NCI-H748 (cell line): ENCODE measurements around the gene PAPPA.

ENCODE experiments used
- DNase-seq: peaks from one replicate; lab custom pipeline; 2025; ENCODE audit not compliant: unreplicated experiment; lab: John Stamatoyannopoulos, UW

Gene PAPPA

DNA sequence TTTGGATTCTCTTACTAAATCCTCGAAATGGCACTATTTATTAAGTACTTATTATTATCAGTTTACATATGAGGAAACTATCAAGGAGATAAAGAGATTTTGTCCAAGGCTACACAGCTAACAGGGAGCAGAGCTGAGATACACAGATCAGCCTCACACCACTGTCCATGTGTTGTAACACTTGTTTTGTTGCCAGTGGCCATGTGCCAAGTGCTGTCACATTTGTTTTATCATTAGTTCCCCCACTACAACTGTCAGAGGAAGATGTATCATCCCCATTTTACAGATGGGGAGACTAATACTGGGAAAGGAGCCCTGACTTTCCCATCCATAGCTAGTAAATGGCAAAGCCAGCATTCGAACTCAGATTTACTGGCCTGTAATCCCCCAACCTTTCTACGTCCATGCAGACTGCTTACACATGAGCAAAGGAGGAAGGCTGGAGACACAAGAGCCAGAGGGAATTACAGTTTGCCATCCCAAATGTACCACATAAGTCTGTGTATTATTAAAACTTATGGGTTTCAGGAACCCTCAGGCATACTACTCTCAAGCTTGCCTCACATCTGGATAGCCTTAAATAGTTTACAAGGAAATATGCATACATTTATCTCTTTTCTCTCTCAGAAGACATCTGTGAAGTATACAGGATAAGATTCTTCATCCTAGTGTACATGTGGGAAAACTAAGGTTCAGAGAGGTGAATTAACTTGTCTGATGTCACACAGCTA, 25.1 kb downstream of the PAPPA start:
- no peak for DNase-seq

DNA sequence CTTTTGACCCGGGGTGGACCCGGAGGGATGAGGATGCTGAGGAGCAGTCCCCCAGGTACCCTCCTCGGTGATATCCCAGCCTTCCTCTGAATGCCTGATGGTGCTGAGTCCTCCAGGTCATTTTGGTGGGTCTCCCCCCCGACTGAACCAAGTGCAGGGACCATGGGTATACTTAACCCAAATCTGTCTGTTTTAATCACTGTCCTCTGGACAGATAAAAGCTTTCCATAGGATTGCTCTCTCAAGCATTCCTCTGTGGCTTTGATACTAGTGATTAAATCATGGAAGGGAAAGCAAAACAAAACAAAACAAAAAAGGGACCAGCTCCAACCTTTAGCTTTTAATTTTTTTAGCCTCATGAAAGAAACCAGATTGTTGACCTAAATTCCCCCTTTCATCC, 26.0 kb downstream of the PAPPA start:
- DNase-seq = no peak

DNA sequence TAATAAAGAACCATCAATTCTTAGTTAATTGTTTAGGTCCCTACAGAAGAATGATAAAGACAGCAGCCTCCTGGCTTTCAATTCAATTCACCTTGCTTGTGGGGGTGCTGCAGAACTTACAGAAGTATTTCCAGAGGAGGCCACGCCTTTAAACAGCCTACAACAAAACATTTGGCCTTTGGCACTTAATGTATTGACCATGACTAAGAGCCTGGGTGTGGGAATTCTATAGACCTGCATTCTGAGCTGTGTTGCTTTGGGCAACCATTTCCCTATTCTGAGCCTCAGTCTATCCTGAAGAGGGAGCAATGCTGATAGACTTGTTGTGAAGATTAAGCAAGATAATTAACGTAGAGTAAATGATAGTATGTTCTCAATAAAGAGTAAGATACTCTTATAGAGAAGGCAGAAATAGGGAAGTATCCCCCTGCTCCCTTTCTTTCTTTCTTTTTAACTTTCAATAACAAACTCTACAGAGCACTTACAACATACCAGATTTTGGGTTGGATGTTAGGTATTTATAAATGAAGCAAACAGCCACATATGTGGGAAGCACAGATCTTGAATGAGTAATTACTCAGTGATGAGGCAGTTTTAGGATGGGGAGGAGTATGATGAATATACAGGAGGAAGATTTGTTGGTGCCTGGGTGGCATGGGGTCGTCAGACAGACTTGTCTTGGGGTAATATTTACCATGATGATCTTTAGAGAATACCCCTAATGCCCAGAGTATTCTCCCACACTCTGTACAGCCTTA, 28.4 kb downstream of the PAPPA start:
- DNase-seq = no peak

DNA sequence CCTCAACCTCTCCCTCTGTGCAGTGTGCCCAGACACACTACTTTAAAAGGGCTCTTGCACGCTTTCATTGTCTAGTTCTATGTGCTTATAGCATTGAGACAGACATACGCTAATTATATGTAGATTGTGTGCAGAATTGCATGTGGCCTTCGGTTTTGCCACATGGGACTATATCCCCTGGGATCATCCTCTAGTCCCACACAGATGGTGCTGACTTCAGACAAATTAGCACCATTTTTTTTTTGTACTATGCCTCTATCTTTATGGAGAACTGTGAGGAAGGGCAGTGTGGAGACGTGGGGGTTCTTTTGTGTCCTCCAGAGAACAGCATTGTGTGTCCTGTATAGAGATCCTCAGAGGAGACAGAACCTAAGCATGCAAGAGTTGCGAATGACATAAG, 29.3 kb downstream of the PAPPA start:
- DNase-seq = no peak

DNA sequence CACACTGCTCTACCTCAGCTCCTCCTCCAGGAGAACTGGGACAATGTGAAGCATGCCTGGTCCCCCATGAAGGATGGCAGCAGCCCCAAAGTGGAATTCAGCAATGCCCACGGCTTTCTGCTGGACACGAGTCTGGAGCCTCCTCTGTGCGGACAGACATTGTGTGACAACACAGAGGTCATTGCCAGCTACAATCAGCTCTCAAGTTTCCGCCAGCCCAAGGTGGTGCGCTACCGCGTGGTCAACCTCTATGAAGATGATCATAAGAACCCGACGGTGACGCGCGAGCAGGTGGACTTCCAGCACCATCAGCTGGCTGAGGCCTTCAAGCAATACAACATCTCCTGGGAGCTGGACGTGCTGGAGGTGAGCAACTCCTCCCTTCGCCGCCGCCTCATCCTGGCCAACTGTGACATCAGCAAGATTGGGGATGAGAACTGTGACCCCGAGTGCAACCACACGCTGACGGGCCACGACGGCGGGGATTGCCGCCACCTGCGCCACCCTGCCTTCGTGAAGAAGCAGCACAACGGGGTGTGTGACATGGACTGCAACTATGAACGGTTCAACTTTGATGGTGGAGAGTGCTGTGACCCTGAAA, 34.1 kb downstream of the PAPPA start:
- no peak for DNase-seq

DNA sequence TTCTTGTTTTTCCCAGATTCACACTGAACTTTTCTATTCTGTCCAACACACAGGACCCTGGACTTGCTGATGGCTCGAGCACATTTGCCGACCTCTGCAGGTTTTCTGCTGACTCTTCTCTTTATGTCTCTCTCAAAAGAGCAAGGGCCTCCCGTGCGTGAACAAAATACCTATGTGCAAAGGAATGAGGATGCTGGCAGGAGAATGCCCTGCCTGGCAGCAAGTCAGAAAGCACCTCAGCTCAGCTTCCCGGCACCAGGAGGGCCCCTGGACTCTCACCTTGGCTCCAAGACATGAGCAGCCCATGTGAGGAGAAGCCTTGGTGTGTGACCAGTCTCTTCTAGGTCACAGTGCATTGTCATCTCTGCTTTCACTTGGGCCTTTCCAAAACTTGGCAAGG, 36.1 kb downstream of the PAPPA start:
- DNase-seq = no peak

DNA sequence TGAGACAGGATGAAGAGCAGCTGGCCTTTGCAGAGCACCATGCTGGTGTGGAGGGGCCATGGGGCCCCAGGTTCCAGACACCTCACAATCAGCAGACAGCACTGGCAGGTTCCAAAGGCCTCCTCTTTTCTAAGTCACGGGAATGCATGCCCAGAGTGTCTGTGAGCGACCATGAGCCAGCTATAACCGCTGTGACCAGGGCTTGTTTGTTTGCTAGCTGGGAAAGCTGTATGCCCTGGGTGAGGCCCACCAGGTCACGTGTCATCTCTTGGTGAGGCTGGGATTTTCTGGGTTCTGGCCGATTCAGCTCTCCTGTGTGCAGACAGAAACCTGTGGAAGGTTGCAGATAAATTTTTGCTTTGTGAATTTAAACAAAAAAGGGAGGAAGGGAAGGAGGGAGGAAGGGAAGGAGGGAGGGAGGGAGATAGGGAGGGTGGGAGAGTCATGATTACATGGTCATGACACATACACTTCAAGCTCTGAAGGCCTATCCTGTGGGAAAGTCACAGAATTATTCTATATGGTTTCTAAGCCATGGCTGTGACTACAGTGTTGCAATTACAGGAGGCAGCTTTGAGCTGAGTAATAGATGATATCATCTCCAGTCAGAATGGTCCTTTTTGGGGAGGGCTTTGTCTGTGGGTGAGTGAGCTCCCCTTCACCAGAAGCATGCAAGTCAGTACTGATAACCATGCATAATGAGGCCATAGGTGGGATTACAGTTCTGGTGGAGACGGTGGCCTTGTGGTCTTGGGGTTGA, 37.2 kb downstream of the PAPPA start:
- DNase-seq = no peak

DNA sequence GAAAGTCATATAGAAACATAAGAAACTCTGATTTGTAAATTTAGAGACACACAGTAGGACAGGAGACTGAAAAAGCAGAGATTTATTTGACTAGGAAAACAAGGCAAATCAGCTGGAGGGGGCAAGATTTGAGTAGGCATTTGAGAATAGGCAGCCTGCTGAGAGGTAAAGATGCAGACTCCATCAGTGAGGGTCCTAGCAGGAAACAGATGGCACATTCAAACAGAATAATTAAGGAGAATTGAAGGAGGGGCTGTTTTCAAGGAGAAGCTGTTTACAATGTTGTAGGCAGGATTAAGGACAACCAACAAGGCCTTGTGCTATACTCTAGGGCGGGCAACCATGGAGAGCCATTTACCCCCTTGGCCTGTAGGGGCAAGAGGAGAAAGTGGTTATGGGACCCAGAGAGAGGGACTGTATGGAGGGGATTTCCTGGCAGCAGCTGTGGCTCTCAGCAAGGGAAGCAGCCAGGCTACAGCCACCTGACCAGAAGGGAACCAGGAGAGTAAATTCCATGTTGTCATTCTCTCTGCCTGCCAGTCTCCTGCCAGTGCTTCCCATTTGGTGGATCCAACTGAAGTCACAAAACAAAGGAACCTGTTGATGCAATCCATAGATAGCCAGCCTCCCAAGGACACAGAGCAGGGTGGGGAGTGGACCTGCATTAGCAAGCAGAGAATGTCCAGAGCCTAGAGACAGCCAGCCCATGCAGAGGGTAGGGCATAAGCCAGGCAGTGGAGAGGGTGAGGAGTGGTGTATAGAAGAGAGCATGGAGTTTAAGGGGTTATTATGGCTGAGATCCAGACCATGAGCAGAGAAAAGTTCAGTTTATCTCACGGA, 38.2 kb downstream of the PAPPA start:
- DNase-seq = no peak

DNA sequence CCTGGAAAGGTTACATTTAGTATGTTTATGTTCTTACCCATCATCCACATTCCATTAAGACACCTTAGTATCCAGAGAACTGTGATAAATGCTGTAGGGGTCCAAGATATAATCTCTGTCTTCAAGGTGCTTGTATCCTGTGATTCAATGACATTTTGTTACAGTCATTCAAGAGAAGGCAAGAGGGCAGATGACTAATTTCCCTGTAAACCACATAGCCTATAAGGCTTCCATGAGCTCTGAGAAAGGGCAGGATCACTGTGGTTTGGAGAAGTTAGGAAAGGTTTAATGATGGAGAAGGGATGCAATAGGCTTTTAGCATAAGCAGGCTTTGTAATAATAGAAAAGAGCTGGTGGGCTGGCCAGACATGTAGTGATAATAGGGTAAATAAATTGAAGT, 40.0 kb downstream of the PAPPA start:
- DNase-seq = no peak

DNA sequence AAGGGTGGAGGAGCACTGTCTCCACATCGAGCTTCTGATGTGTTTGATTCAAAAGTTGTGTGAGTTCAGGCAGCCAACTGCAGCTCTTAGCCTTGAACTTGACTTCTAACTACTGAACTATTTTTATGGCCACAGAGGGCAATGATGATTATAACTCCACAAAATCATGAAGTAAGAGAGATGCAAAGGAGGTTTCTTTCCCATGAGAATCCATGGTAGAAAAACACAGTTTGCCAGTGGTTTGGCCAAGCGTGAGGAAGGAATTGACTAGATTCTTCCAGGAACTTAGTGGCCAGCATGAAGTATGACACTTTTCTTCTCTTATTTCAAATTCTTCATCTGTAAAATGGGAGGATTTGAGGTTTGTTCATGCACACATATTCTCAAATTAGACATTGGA, 43.2 kb downstream of the PAPPA start:
- no peak for DNase-seq

DNA sequence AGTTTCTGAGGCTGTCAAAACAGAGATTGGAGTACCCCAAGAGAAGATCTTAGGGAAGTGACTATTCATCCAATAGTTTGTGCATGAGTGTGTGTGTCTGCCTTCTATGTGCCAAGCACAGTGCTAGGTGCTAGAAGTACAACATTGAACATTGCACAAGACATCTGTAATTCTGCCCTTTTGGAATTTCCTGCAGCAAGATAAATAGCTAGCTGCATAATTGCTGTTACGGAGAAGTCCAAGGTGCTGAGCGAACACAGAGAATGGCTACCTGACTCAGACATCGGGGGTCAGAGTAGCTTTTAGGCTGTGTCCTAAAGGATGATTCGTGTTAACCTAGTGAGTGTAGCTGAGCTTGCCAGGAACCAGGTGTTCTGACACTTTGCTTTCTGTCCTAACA, 44.8 kb downstream of the PAPPA start:
- DNase-seq = no peak

DNA sequence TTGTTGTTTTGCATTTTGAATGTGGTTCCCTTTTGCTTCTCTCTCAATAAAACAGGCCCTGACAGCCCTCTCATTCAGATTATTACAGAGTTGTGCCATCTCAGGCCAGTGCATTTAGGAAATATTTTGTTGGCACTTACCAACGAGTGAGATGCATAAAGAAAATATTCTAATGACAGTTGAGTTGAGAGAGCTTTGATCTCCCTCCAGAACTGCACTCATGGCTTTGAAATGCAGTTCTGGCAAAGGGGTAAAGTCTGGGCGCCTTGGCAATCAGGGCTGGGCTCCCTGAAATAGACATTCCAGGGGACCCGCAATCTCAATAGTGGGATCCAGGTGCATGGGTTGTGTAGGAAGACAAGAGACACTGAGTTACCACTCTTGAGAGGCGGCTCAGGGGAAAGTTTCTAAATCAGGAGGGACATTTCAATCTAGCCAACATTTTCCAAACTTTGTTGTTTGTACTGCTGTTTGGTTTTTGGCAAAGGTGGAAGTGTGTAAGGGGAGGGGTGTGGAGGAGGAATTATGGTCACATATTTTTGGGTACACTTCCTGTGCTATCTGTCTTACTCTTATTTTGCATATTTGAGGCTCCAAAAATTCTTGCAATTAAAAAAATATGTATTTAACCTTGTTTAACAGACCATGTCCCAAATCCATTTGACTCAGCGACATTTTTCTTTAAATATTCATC, 48.8 kb downstream of the PAPPA start:
- DNase-seq = no peak

DNA sequence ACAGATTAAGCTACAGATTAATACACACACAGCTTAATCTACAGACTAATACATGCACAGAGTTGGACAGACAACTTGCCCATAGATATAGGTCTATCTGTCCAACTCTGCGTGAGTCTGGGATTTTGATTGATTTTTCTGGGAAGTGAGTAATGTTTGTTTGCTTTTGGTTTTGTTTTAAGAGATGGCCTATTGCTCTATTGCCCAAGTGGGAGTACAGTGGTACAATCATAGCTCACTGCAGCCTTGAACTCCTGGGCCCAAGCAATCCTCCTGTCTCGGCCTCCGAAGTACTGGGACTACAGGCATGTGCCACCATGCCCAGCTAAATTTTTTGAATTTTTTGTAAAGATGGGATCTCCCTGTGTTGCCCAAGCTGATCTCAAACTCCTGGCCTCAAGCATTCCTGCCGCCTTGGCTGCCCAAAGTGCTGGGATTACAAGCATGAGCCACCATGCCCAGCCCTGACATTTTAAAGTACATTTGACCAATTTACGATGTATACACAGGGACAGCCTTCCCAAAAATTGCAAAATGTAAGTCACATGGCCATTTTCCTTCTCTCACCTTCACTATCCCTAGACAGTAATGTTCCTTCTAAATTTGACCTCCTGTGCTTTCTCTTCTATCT, 50.8 kb downstream of the PAPPA start:
- DNase-seq = no peak

DNA sequence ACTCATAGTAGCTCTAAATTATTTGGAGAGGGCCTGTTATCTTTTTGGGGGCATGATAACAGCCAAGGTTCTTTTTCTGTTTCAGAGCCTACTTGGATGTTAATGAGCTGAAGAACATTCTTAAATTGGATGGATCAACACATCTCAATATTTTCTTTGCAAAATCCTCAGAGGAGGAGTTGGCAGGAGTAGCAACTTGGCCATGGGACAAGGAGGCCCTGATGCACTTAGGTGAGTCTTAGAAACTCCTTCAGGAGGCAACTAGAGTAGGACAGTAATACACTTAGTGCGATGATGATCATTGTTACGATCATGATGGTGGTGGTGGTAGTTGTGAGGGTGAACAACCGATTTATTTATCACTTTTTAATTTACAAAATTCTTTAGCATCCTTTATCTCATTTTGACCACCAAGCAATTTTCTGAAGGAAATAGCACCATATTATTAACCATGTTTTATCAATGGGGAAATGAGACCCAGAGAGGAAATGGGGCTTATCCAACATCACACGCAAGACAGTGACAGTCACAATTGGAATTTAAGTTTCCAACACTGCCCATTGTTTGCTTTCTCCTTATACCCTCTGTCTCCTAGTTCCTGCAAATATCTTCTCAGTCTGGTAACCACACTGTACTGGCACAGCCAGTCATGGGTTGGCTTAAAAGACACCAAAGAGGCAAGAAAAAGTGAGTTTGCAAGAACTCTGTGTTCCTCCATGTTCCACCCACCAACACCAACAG, 54.0 kb downstream of the PAPPA start:
- no peak for DNase-seq

DNA sequence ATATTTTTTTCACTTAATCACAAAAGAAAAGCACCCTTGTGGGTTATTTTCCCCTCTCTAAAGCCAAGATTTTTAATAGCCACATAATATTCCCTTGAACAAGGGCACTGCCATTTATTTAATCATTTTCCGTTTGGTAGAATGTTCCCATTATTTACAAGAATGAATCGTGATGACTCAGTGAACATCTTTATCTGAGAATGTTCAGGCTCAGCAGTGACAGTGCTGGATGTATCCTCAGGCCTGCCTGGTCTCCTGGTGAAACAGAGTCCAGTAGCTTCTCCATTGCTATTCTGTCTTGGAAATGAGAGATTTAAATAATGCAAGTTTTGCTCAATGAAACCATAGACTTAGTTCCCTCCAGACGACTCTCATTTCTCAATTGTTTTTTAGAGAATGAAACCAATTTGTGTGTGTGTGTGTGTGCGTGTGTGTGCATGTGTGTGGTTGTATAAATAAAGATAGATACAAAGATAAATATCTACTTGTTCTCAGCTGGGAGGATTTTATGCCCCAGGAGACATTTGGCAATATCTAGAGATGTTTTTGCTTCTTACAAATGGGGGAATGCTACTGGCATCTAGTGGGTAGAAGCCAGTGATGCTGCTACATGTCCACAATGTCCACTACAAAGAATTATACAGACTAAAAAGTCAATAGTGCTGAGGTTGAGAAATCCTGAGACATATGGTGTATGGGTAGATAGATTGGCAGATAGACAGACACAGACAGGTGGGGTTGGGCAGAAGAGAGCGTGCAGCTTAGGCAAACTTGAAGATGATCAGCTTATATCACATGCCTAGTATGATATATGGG, 55.0 kb downstream of the PAPPA start:
- no peak for DNase-seq

DNA sequence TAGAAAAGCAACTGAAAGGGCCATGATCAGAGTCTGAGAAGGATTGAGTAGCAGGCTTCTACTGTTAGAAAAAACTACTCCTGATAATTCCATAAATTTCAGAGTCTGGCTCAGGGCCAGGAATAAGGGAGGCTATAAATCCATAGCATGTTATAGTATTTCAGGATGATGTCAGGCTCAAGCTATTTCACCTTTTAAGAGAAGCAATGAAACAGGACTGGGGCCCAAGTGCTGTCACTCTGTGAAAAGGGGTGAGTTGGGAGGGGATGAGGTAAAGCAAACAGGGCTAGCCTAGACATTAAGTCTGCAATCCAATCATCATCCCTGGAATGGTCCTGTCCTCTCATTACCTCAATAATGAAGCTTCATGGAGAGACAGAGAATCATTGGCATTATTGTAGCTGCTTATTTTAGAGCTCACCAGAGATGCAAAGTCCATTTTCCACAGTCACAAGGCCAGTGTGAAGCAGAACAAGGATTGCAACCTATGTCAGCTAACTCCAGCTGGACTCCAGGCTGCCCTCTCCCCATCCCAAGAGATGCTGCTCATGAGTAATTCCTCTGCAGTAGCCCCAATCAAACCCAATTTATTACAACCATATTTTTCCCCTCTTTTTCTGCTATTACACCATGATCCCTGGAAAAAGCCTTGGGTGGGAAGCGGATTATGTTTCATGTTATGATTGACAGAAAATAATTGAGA, 56.0 kb downstream of the PAPPA start:
- DNase-seq = no peak

DNA sequence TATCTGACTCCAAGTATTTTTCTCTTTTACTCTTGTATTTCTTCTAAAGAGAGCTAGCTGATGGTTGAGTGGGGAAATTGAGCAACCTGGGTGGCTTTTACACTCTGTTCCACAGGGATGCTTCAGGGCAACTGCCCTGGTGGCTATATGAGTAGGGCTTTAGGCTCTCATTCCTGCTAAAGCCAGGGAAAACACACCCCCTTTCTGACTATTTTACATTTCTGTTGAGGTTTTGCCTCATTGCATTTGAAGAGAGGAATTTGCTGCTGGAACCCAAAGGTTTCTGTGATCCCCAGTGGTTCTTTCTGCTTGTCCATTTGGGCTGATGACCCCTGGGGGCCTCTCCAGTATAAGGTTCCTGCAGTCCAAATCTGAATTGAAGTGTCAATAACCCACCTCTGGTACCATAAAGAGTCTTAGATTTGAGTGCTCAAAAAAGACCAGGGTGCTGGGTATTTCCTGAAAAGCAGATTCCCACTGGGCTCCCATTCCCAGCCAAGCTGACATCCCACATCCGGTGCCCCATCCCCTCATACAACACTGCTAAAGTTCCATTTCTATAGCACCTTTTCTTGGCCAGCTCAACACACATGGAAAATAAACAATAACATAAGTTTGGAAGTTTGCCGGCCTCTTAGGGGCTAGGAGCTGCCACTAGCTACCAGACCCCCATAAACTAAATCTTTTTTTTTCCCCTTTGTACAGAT, 59.5 kb downstream of the PAPPA start:
- DNase-seq = no peak
